GM19438 (cell line): Measurements from ENCODE around the gene IQCM.

ENCODE experiments used
- ATAC-seq: cut with Tn5 transposase; IDR thresholded peaks from one replicate; pipeline ENCODE4 v1.9.1; 2021; ENCODE audit warnings: low read depth; ENCODE audit not compliant: unreplicated experiment

Gene IQCM

GRCh38 chr4:149328161-149328560, 487.5 kb downstream of the IQCM start:
- no peak for ATAC-seq

- ATAC-seq, result no peak
Measured at GRCh38 chr4:149322203-149322602, 493.4 kb downstream of the IQCM start.

GRCh38 chr4:149321438-149321837, 494.2 kb downstream of the IQCM start:
- ATAC-seq, result no peak

- ATAC-seq, result no peak
Measured at GRCh38 chr4:149311076-149311475, 504.6 kb downstream of the IQCM start.

- no peak for ATAC-seq
Measured at GRCh38 chr4:149306537-149306936, 509.1 kb downstream of the IQCM start.
